Measurements from ENCODE around the gene DUSP28. TPM values are rescaled to one million over a fixed set of nuclear protein-coding genes. Genes with fewer than 3 reads are reported as not detected.

Gene DUSP28
- total and polyA plus RNA-seq, 10 of the 15 experiments (the other 5 are each of a cell fraction or from before 2014, with no cell fraction given): 2.5 to 12.5 (median 6.4) TPM

DNA sequence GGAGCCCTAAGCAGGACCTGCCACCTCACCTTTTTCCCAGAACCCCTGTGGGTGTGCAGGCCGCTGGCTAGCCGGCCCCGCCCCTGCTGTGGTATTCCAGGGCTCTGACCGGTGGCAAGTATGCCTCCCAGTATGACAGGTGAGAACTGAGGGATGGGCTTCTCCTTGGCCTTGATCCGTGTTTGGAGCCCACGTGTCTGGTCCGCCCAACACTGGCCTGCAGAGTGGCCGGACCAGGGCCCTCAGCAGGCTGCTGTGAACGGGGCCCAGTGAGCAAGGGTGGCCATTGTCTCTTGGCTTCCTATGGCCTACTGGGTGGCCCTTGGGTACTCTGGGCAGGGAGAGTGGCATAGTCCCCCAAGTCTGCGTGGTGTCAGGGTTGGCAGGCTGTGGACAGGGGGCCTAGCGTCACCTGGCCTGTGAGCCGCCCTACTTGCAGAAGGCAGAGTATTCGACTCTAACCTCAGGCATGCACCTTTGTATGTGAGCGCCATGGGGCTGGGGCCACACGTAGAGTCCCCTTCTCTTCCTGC, 9.9 kb downstream of the DUSP28 start:
- H4K20me1 ChIP-seq (ENCODE audit: control insufficient read depth, insufficient read depth): no peaks in the 10 kb centered on the region; the same call in 1 of the 2 replicates
- peaks cover 29% of the 10 kb centered on the region for H3K79me2 ChIP-seq (ENCODE audit: control insufficient read depth, insufficient read depth, low read length)
- H3K4me1 ChIP-seq (ENCODE audit: control insufficient read depth, insufficient read depth, low read length): peaks cover 36% of the 10 kb centered on the region
- H3K27ac ChIP-seq (ENCODE audit: control insufficient read depth, insufficient read depth): no peak overlapping the region
- ChIA-PET CTCF (interaction anchor here (2.1 kb wide), 1 partner anchor 10 kb away, joined by 16 read pairs; no protein-coding TSS in a partner anchor), SMC1A (ENCODE audit: uncharacterized antibody, unreplicated experiment) (interaction anchor here (1.0 kb wide), 1 partner anchor 11 kb away, joined by 3 read pairs; no protein-coding TSS in a partner anchor), POLR2A (no interaction called here), RAD21 (ENCODE audit: unreplicated experiment) (no interaction called here)
- H2AFZ ChIP-seq (ENCODE audit: control insufficient read depth, low read depth, low read length): no peak overlapping the region
- H3K4me3 ChIP-seq: peak overlapping the region; percentile 96; the same call in 1 of the 2 replicates
- no peak for DNase-seq (ENCODE audit: low read depth, low spot score)
- no peaks in the 10 kb centered on the region for H3K9me3 ChIP-seq (replicated peaks; ENCODE audit: control insufficient read depth, insufficient read depth, low read length)
- intact Hi-C loops (cut with micrococcal nuclease; ENCODE audit: unreplicated experiment): loop anchor here (5.0 kb wide), 1 partner anchor 58 kb away; no protein-coding TSS in a partner anchor
- no peak for FAIRE-seq
- WGBS (ENCODE audit: insufficient coverage, insufficient replicate concordance, low lambda C conversion rate, missing lambda C conversion rate): 83% methylated on average over 15 of the region's 15 CpGs
- H3K27me3 ChIP-seq (replicated peaks in 1 of 2; ENCODE audit: control insufficient read depth in 2 of 2, insufficient read depth in 2 of 2, low read length in 1 of 2): no peaks in the 10 kb centered on the region
- no peak for TF ChIP-seq NBN (IDR thresholded peaks at IDR 0.05)
- no peak for TF ChIP-seq ZBTB33 (IDR thresholded peaks at IDR 0.05)
- TF ChIP-seq ZNF217 (IDR thresholded peaks at IDR 0.05): no peak
- TF ChIP-seq PML (IDR thresholded peaks at IDR 0.05; ENCODE audit: low read length): no peak
- no peak for TF ChIP-seq MTA2 (IDR thresholded peaks at IDR 0.05; ENCODE audit: low read depth)
- TF ChIP-seq TCF7 (IDR thresholded peaks at IDR 0.05; ENCODE audit: borderline replicate concordance): no peak
- TF ChIP-seq POLR2AphosphoS5 (IDR thresholded peaks at IDR 0.05; ENCODE audit: low read length): no peak
- TF ChIP-seq TCF3 (IDR thresholded peaks at IDR 0.05; ENCODE audit: borderline replicate concordance, insufficient read depth, low read depth, low read length): no peak
- TF ChIP-seq ZSCAN29 (IDR thresholded peaks at IDR 0.05): no peak
- TF ChIP-seq EP300 (IDR thresholded peaks at IDR 0.05; ENCODE audit: borderline replicate concordance in 1 of 2, control insufficient read depth in 1 of 2, low read depth in 2 of 2, low read length in 2 of 2): no peak
- no peak for TF ChIP-seq ETV6 (conservative IDR thresholded peaks at IDR 0.05 in 1 of 2, IDR thresholded peaks at IDR 0.05 in 1 of 2; ENCODE audit: borderline replicate concordance in 1 of 2, low read depth in 1 of 2)
- TF ChIP-seq EZH2 (IDR thresholded peaks at IDR 0.05; ENCODE audit: borderline replicate concordance, control insufficient read depth, low read depth, low read length): no peak
- no peak for TF ChIP-seq ZNF274 (IDR thresholded peaks at IDR 0.05; ENCODE audit: insufficient read depth, insufficient read length)
- no peak for TF ChIP-seq NFIC (IDR thresholded peaks at IDR 0.05; ENCODE audit: low read depth, low read length)
- no peak for TF ChIP-seq ZBED1 (IDR thresholded peaks at IDR 0.05; ENCODE audit: borderline replicate concordance)
- no peak for TF ChIP-seq NR2C1 (IDR thresholded peaks at IDR 0.05)
- no peak for TF ChIP-seq ZBTB40 (IDR thresholded peaks at IDR 0.05; ENCODE audit: borderline replicate concordance)
- TF ChIP-seq SMC3 (IDR thresholded peaks at IDR 0.05; ENCODE audit: borderline replicate concordance, low read length): no peak
- H3K36me3 ChIP-seq (ENCODE audit: control insufficient read depth in 2 of 2, insufficient read depth in 2 of 2, low read length in 1 of 2): 0 out of 4 replicates have a peak, but pooled peaks cover 0 to 1% of the 10 kb centered on the region in 2 experiments
- H3K9ac ChIP-seq (ENCODE audit: control insufficient read depth, insufficient read depth, low read length): peak overlapping the region; percentile 72; the same call in 1 of the 2 replicates
- in situ Hi-C loops (cut with MboI): no loop called here
- H3K4me2 ChIP-seq (ENCODE audit: control insufficient read depth, insufficient read depth): peak overlapping the region; percentile 75
- no peak for ATAC-seq
- no TSS peak for BruUV-seq (replicated peaks)
